Activated naive CD8-positive, alpha-beta T cell treated with anti-CD3 and anti-CD28 coated beads, Interleukin-2, amount 50 U/mL, for 24 hours (primary cell): ENCODE results near the gene G3BP2.
A peak's percentile ranks its signal among the peaks of the same experiment; 100 is the strongest.
"Not testable (repeated sequence)": the region's sequence is repeated elsewhere in the genome, so short reads cannot be mapped to it uniquely, and the experiment has no call there.

Experiments used
- ATAC-seq: fragments of 150-1000 bp; cut with Tn5 transposase; one replicate; pipeline ENCODE4 v1.10.0; 2021
- DNase-seq: peaks from one replicate; pipeline ENCODE4 v3.0.0; 2021
- H3K27ac Mint-ChIP-seq: one replicate; pipeline ENCODE4 v1.8.0; 2021; ENCODE audit warnings: mild to moderate bottlenecking, mixed read lengths
- H3K27me3 Mint-ChIP-seq: one replicate; pipeline ENCODE4 v1.8.0; 2021; ENCODE audit warnings: mixed read lengths
- H3K36me3 Mint-ChIP-seq: one replicate; pipeline ENCODE4 v1.8.0; 2021; ENCODE audit warnings: low read depth, mixed read lengths
- H3K4me1 Mint-ChIP-seq: one replicate; pipeline ENCODE4 v1.8.0; 2021; ENCODE audit warnings: mixed read lengths
- H3K4me3 Mint-ChIP-seq: one replicate; pipeline ENCODE4 v1.8.0; 2021; ENCODE audit warnings: mild to moderate bottlenecking, moderate library complexity, mixed read lengths
- H3K9me3 Mint-ChIP-seq: one replicate; pipeline ENCODE4 v1.8.0; 2021; ENCODE audit warnings: mixed read lengths

G3BP2 gene

DNA sequence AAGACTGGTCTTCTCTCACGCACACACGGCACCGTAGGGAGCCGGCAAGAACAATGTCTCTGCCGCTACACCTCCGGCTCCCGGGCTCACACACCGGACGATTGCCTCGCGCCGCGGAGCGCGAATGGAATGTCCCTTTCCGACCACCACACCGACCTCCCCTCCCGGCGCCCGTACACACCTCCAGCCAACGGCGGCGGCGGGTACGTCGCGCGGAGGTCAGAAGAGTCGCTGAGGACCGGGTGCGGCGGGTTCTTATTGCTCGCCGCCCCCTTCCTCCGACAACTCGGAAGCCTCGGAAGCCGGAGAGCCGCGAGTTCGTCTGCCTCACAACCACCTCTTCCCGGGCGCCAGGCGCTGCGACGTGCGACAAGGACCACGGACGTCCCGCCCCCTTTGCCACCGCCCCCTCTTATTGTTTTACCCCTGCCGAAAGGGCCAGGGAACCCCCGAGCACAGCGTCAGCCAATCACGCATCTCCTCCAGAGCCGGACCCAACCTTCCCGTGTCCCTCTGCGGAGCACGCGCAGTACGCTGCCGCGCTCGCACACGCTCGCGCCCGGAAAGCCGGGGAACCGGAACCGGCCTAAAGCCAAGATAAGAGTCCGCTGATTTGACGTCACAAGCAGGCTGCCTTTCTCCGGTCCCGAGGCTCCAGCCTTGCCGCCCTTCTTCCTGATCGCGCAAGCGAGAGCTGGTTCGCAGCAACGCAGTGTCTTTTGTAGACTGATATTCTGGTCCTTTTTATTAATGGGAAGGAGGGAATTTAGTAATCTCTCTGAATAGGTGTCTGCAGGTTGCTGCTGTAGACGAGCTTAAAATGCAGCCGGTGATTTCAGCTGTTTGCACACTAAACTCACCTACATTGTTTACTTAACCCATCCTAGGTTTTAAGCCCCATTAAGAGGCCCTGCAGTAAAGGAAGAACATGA lies at the start of gene G3BP2:
Gene G3BP2, minus strand, starts transcription at position 385 of the 932 bp plus-strand sequence. CDS start 11,386 bp downstream, outside the sequence.
- peaks cover 19% of the 10 kb centered on the region for H3K36me3 Mint-ChIP-seq
- H3K9me3 Mint-ChIP-seq = no peaks in the 10 kb centered on the region
- H3K27ac Mint-ChIP-seq = peak within 1 kb of the TSS; percentile 98
- DNase-seq (peak; percentile 95), ATAC-seq (peak; percentile 95)
- H3K27me3 Mint-ChIP-seq = no peaks in the 10 kb centered on the region
- peak within 1 kb of the TSS; percentile 97 for H3K4me3 Mint-ChIP-seq
- peaks cover 50% of the 10 kb centered on the region for H3K4me1 Mint-ChIP-seq

DNA sequence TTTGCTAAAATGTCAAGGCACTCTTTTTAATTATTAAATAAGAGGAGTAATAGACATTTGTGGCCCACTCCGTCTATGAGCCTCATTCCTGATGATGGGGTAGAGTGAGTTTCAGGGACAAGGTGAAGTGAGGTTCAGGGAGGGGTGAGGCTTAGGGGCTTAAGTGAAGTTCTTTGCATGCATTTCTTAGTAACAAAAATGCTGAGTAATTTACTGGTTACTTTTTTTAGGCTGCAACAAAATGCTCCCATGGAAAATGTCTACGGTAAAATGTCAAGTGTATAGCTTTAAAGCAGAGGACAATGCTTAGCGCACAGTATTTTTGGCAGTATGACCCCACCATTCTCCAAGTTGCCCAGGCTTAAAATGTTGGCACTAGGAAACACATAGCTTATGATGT lies 49.2 kb upstream of the G3BP2 start:
- Mint-ChIP-seq H3K27ac (no peak overlapping the region), H3K4me3 (no peak overlapping the region), H3K9me3 (no peaks in the 10 kb centered on the region), H3K36me3 (peaks cover 9% of the 10 kb centered on the region), H3K4me1 (peaks cover 52% of the 10 kb centered on the region), H3K27me3 (peaks cover 3% of the 10 kb centered on the region)
- DNase-seq (no peak), ATAC-seq (no peak)

DNA sequence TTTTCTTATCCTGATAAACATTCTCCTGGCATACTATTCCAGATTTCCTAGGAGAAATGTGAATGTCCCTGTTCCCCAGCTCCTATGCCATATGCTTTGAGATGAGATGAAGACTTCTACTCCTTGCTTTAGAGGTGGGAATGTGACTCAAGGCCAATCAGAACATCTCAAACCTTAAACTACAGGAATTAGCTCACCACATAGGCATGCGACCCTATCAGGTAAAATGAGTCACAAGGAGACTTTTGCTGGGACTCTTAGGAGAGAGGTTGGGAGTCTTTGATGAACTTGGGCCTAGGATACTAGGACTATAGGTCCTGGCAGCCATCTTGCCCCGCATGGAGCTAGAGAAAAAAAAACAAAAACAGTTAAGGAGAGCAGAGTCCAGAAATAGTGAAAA lies 45.3 kb upstream of the G3BP2 start:
- peaks cover 25% of the 10 kb centered on the region for H3K4me1 Mint-ChIP-seq
- no peaks in the 10 kb centered on the region for H3K27me3 Mint-ChIP-seq
- no peaks in the 10 kb centered on the region for H3K9me3 Mint-ChIP-seq
- H3K27ac Mint-ChIP-seq = no peak overlapping the region
- DNase-seq (no peak), ATAC-seq (no peak)
- H3K36me3 Mint-ChIP-seq = peaks cover 5% of the 10 kb centered on the region
- H3K4me3 Mint-ChIP-seq = no peak overlapping the region

DNA sequence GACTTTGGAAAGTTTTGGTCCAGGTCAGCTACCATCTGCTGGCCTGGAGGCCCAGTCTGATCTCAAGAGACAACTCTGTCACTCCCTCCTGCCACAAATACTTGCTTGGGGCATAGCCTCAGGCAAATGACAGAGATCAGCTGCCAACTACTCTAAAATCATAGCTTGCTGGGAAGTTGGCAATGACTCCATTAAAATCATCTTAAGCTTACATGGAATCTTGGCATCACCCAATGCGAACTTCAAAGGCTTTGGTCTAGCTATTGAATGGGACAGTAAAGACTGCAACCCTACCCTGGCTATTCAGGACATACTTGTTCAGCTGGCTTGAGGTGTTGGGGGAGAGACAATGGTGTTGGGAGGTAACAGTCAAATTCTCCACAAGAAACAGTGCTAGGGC lies 44.2 kb upstream of the G3BP2 start:
- ATAC-seq = no peak
- Mint-ChIP-seq H3K27ac (no peak overlapping the region), H3K4me3 (no peak overlapping the region), H3K27me3 (no peaks in the 10 kb centered on the region), H3K9me3 (no peaks in the 10 kb centered on the region), H3K36me3 (peaks cover 5% of the 10 kb centered on the region), H3K4me1 (peaks cover 14% of the 10 kb centered on the region)
- no peak for DNase-seq

DNA sequence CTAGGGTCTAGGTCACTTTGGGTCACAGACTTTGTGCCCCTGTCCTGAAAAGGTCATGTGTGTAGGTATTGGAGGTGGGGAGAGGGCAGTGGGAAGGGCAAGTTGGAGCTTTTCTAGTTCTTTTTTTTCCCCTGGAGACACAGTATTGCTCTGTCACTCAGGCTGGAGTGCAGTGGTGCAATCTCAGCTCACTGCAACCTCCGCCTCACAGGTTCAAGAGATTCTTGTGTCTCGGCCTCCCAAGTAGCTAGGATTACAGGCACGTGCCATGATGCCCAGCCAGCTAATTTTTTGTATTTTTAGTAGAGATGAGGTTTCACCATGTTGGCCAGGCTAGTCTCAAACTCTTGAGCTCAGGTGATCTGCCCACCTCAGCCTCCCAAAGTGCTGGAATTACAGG lies 42.8 kb upstream of the G3BP2 start:
- not testable (repeated sequence) for H3K27me3 Mint-ChIP-seq, H3K4me3 Mint-ChIP-seq, ATAC-seq, H3K36me3 Mint-ChIP-seq, H3K4me1 Mint-ChIP-seq, DNase-seq, H3K9me3 Mint-ChIP-seq, H3K27ac Mint-ChIP-seq

DNA sequence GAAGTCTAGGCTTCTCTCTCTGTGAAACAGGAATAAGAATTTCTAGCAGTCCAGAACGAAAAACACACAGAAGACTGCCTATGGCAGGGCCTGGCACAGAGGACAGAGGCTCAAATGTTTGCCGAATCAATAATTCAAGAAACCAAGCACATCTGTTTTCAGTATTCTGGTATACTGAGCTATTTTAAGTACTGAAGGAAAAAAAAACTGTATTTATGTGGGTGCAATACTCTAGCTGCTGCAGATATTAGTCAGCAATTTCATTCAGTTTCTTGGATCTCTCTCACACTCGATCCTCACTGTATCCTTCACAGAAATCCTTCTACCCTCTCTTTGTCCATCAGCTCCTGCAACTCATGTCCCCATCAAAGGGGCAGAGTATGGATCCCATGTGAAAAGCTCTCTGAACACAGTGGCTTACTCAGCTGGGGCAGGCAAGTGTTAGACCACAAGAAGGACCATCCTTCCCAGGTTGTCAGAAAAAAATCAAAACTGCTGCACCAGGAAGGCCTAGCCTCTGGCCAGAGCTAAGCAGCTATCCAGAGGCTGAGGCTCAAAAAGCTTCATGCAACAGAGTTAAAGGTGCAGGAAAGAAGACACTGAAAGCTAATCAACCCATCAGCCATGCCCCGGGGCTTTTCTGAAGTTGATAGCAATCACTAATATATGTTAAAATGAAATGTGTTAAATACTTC lies 42.0 kb upstream of the G3BP2 start:
- Mint-ChIP-seq H3K27me3 (no peaks in the 10 kb centered on the region), H3K36me3 (peaks cover 5% of the 10 kb centered on the region), H3K27ac (no peak overlapping the region), H3K4me1 (peaks cover 5% of the 10 kb centered on the region), H3K4me3 (no peak overlapping the region), H3K9me3 (no peaks in the 10 kb centered on the region)
- DNase-seq (no peak), ATAC-seq (no peak)

DNA sequence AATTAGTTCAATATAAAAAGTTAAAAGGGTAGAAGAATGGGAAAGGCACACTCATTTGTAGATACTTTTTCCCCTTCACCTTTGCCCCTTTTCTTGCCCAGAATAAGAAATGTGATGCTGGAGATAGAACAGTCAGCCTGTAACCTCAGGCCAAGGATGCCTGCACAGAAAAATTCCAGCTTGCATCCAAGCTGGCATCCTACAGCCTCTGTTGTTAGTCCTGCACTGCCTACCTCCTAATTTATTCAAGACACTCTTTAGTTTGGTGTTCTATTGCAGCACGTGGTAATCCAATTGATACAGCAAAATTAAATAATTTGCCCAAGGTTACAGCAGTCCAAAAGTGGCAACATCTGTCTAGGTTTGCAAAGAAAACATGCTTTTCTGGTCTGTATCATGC lies 41.5 kb upstream of the G3BP2 start:
- Mint-ChIP-seq H3K27me3 (no peaks in the 10 kb centered on the region), H3K27ac (no peak overlapping the region), H3K4me1 (peaks cover 6% of the 10 kb centered on the region), H3K9me3 (no peaks in the 10 kb centered on the region), H3K4me3 (no peak overlapping the region), H3K36me3 (peaks cover 5% of the 10 kb centered on the region)
- ATAC-seq = no peak
- no peak for DNase-seq

DNA sequence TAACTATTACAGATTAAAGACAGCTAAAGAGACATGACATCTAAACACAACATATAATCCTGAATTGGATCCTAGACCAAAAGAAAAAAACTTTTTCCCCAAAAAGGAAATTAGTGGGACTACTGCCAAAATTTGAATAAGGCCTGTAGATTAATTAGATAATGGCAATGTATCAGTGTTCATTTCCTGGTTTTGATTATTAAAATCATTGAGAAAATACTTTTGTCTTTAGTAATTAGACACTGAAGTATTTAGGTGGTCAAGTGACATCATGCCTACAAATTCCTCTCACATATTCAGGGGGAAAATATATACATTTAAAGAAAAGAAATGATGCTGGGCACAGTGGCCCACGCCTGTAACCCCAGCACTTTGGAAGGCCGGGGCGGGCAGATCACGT lies 40.8 kb upstream of the G3BP2 start:
- Mint-ChIP-seq H3K27me3 (no peaks in the 10 kb centered on the region), H3K4me1 (peaks cover 8% of the 10 kb centered on the region), H3K9me3 (no peaks in the 10 kb centered on the region), H3K36me3 (peaks cover 5% of the 10 kb centered on the region), H3K4me3 (no peak overlapping the region), H3K27ac (no peak overlapping the region)
- ATAC-seq = no peak
- no peak for DNase-seq

DNA sequence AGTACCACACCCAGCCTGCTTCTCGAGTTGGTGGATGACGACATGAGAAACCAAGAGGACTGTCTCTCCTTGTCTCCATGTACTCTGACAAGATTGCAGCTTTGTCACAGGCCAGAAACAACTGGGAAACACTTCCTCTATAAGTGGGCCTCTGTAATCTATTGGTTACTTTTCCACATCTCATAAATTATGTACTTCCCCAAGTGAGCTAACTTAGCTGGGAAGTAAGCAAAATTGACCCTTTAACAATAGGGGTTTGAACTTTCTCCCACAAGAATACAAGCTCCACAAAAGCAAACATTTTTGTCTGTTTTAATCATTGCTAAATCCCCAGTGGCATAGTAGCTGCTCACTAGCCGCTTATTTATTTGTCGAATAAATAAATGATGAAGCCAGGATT lies 37.0 kb upstream of the G3BP2 start:
- ATAC-seq (no peak), DNase-seq (no peak)
- Mint-ChIP-seq H3K9me3 (no peaks in the 10 kb centered on the region), H3K4me3 (no peak overlapping the region), H3K27ac (no peak overlapping the region), H3K4me1 (peaks cover 8% of the 10 kb centered on the region), H3K36me3 (no peaks in the 10 kb centered on the region), H3K27me3 (no peaks in the 10 kb centered on the region)

DNA sequence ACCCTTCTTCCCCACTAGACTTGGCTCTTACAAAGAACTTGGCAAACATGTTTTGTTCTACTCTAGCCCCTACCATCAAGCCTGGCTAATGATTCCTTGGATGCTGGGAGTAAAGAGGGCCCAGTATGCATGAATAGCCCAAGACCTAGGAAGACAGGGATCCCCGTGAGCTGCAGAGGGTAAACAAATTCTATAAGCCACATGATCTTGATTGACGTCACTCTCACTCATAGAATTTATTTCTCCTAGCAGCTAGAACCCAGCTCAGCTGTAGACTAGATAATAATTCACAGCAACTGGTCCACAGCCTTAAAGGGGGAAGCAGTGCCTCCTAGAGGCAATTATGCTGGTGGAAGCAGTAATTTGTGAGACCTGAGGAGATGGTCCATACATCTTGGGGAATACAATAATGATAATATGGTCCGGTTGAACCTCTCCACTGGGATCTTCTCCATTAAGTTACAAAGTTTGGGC lies 35.0 kb upstream of the G3BP2 start:
- Mint-ChIP-seq H3K4me3 (no peak overlapping the region), H3K4me1 (peaks cover 7% of the 10 kb centered on the region), H3K27ac (no peak overlapping the region), H3K27me3 (no peaks in the 10 kb centered on the region), H3K36me3 (no peaks in the 10 kb centered on the region), H3K9me3 (no peaks in the 10 kb centered on the region)
- peak; percentile 88 for ATAC-seq
- DNase-seq = peak; percentile 33

DNA sequence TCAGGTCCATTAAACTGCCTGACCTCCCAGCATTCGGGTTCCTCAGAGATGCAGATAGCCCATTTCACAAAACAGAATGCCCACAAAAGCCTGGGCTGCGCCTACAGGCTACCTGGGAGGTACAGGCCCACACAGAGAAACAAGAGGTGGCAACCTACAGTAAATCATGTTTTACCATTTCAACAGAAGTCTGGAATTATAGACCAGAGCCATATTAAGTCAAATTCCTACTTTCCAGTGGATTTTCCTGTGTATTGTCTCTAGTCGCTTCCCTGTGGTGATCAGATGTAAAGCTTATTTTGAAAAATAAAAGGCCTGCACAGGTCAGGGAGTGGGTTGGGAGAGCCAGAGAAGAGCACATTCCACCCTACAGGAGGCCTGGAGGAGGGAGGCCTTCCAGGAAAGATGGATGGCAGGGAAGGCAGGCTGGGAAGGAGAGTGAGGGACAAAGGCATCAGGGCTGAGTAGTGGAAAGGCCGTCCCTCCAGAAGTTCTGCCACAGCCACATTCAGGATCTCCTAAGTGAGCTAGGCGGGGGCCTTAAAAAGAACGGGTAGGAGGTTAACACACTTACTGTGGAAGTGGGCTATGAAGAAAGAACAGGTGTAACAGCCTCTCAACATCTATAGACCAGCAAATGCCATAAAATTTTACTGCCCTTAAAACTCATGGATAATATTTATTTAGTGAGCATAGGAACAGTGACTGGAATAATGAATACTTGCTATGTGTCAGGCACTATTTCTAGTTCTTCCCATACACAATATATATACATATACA lies 32.2 kb upstream of the G3BP2 start:
- DNase-seq (no peak), ATAC-seq (no peak)
- H3K9me3 Mint-ChIP-seq = no peaks in the 10 kb centered on the region
- H3K4me3 Mint-ChIP-seq = no peak overlapping the region
- no peaks in the 10 kb centered on the region for H3K36me3 Mint-ChIP-seq
- H3K27ac Mint-ChIP-seq = no peak overlapping the region
- no peaks in the 10 kb centered on the region for H3K27me3 Mint-ChIP-seq
- H3K4me1 Mint-ChIP-seq = peaks cover 7% of the 10 kb centered on the region

DNA sequence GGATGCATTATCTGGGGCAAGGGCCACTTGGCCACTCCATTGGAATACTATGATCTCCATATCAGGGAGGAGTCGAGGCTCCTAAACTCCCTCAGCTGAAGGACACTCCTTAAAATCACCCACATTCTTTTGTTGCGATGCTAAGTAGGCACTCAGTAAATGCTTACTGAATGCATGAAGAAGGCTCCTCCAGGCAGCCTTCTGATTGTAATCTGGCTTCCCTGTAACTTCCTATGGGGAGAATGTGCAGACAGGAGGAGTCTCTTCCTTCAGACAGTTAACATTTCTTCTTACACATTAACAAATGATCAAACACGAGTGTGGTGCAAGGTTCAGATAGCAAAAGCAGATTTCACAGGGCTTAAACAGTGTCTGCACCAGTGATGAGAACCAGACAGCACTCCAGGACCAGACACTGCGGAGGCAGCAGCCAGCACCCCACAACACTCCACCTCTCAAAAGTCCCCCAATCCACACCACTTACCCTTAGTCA lies 29.8 kb upstream of the G3BP2 start:
- Mint-ChIP-seq H3K4me3 (no peak overlapping the region), H3K9me3 (no peaks in the 10 kb centered on the region), H3K27me3 (no peaks in the 10 kb centered on the region), H3K27ac (no peak overlapping the region), H3K36me3 (no peaks in the 10 kb centered on the region), H3K4me1 (peaks cover 21% of the 10 kb centered on the region)
- no peak for ATAC-seq
- no peak for DNase-seq

DNA sequence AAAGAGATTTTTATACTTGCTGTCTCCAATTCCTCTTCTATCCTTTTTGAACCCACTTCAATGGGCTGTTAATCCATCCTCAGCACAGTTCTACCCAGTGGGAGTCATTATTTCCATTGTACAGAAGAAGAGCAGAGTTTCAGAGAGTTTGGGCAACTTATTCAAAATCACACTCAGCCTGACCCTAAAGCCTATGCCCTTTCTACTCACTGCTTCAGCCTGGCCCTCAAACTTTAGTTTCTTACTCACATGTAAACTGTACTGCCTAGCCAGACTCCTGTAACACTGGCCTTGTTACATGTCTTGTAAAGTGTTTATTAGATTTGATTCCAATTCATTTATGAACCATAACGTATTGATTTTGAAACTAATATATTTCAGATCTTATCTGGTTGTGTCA lies 26.1 kb upstream of the G3BP2 start:
- peak overlapping the region; percentile 92 for H3K27ac Mint-ChIP-seq
- peaks cover 3% of the 10 kb centered on the region for H3K36me3 Mint-ChIP-seq
- peak overlapping the region; percentile 56 for H3K4me3 Mint-ChIP-seq
- ATAC-seq (peak; percentile 86), DNase-seq (no peak)
- no peaks in the 10 kb centered on the region for H3K9me3 Mint-ChIP-seq
- H3K4me1 Mint-ChIP-seq = peaks cover 48% of the 10 kb centered on the region
- H3K27me3 Mint-ChIP-seq = no peaks in the 10 kb centered on the region

DNA sequence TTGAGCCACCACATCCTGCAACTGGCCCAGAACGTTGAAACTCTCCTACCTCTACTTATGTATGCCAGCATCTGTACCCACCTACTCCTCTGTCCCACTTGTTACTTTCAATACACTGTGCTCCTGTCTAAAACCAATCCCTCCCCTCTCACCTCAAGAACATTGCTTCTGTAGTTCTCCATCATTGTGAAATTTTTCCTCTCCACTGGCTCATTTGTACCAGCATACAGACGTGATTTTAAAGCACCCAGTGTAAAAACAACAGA lies 25.7 kb upstream of the G3BP2 start:
- no peak for DNase-seq
- H3K27ac Mint-ChIP-seq = peak overlapping the region; percentile 92
- H3K36me3 Mint-ChIP-seq = peaks cover 6% of the 10 kb centered on the region
- H3K27me3 Mint-ChIP-seq = no peaks in the 10 kb centered on the region
- peak overlapping the region; percentile 56 for H3K4me3 Mint-ChIP-seq
- ATAC-seq = peak; percentile 70
- H3K4me1 Mint-ChIP-seq = peaks cover 48% of the 10 kb centered on the region
- no peaks in the 10 kb centered on the region for H3K9me3 Mint-ChIP-seq
